HG02571 (cell line): ENCODE data around the gene SLC8A2.
"Not testable (repeated sequence)": the region's sequence is repeated elsewhere in the genome, so short reads cannot be mapped to it uniquely, and the experiment has no call there.

Source experiments
- ATAC-seq: cut with Tn5 transposase; IDR thresholded peaks from one replicate; pipeline ENCODE4 v1.9.1; 2021; ENCODE audit warnings: mild to moderate bottlenecking, moderate library complexity; ENCODE audit not compliant: unreplicated experiment

The SLC8A2 gene

DNA sequence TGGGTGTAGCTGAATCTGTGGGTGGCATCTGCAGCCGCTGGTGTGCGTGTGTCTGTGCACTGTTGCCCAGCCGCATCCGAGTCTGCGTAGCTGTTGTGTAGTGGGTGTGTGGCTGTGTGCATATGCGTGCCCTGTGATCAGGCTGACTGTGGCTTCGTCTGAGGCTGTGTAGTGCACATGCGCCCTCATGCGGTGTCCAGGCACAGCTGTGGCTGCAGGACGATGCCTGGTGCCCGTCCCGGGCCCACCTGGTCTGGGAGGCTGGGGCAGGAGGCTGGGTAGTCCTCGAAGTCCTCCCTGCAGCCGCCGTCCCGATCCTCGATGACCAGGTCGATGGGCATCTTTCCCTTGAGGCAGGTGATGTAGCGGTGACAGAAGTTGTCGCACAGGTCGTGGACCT, 57.2 kb downstream of the SLC8A2 start:
- no peak for ATAC-seq

DNA sequence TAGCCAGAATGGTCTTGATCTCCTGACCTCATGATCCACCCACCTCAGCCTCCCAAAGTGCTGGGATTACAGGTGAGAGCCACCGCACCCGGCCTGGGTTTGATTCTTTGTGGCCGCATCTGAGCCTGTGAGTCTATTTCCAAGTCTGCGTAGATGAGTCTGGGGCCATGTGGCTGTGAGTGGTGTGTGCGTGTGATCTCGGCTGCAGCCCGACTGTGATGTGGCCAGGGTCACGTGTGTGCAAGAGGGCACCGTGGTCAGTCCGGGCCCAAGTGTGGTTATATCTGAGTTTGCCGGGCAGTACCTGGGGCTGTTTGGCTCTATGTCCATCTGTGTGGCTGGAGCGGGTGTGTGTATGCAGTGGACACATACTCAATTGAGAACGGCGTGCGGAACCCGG, 57.8 kb downstream of the SLC8A2 start:
- no peak for ATAC-seq

DNA sequence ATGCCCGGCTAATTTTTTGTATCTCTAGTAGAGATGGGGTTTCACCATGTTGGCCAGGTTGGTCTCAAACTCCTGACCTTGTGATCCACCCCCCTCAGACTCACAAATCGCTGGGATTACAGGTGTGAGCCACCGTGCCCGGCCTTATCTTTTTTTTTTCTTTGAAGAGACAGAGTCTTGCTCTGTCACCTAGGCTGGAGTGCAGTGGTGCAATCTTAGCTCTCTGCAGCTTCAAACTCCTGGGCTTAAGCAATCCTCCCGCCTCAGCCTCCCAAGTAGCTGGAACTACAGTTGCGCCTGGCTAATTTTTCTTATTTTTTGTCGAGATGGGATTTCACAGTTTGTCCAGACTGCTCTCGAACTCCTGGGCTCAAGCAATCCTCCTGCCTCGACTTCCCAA, 60.0 kb downstream of the SLC8A2 start:
- ATAC-seq, result not testable (repeated sequence)

DNA sequence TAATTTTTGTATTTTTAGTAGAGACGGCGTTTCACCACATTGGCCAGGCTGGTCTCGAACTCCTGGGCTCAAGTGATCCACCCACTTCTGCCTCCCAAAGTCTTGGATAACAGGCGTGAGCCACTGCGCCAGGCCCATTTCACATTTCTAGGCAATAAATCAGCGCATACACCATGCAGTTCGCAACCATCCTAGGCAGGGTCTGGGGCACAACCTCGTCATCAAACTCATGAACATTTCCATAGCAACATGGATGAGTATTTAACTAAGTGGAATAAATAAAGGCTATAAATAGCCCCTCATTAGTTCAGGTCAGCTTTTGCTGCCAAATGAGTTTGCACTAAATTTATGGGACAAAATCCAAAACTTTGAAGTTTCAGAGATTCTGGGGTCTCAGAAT, 60.6 kb downstream of the SLC8A2 start:
- ATAC-seq, result no peak

DNA sequence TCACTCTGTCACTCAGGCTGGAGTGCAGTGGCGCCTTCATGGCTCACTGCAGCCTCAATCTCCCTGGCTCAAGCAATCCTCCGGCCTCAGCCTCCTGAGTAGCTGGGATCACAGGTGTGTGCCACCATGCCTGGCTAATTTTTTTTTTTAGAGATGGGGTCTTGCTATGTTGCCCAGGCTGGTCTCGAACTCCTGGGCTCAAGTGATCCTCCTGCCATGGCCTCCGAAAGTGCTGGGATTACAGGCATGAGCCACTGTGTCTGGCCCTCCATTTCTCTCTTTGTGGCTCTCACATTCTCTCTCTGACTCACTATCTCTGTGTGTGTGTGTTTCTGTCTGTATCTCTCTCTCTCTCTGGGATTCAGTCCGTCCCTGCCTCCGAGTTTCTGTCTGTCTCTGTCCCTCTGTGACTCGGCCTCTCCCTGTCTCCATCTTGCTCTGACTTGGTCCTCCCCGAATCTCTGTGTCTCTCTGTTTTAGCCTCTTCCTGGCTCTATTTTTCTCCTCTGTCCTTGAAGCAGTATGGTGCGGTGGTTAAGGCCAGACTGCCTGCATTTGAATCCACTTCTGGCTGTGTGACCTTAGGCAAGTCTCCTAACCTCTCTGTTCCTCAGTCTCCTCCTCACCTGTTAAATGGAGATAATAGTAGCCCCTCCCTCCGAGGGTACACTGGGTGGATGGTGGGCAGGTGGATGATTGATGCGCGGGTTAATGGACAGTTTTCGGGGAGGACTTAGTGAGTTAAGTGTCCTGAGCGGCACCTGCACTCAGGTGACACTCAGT, 63.3 kb downstream of the SLC8A2 start:
- no peak for ATAC-seq

- no peak for ATAC-seq
These were observed 64.3 kb downstream of the SLC8A2 start for GRCh38 chr19:47407417-47407774.

- ATAC-seq, result no peak
These were observed 64.8 kb downstream of the SLC8A2 start for GRCh38 chr19:47406711-47407416.

GRCh38 chr19:47405854-47406417, 65.8 kb downstream of the SLC8A2 start:
- ATAC-seq, result no peak

- ATAC-seq, result no peak
These were observed 66.5 kb downstream of the SLC8A2 start for GRCh38 chr19:47405197-47405550.

DNA sequence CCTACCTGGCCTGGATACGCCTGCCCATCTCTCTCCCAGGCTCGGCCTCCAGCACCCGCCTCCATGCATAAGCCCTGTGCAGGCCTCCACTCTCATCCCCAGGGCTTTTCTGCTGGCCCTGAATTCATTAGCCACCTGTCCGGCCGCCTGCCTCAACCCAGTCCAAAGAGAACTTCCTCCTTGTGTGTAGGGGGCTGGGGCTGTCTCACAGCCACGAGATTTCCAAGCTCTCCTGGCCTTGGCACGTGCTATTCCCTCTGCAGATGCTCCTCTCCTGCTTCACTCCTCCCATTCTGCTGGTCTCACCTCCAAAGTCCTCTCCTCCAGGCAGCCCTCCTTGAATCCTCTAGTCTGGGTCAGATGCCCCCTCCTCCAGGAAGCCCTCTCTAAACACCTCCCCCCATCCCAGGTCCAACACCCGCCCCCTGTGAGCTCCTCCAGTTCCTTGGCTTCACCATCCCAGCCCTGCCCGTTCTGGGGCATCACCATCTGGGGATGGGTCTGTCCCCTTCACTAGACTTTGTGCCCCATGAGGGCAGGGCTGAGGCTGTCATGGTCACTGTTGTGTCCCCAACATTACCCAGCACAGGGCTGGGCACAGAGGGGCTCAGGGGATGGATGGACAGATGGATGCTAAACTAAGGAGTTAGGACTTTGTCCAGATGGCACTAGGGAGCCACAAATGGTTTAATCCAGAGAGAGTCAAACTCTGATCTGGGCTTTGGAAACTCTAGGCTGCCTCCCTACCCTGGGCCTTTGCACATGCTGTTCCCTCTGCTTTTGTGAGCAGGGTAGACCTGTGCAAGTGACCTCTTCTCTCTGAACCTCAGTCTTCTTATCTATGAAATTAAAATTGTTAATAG, 67.1 kb downstream of the SLC8A2 start:
- no peak for ATAC-seq

DNA sequence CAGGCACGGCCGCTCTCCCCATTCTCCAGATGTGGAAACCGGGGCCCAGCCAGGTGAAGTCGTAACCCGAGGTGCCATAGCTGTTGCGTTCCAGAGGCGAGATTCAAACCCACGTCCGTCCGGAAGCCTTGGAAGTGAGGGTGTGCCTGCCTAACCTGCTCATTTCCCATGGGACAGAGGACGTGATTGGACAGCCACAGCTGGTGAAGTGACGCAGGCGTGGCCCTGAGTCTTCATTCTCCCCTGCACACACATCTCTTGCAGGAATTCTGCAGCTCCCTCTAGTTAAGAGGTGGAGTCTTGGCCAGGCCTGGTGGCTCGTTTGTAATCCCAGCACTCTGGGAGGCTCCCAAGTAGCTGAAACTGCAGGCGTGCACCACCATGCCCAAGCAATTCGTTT, 69.2 kb downstream of the SLC8A2 start:
- ATAC-seq, result no peak

DNA sequence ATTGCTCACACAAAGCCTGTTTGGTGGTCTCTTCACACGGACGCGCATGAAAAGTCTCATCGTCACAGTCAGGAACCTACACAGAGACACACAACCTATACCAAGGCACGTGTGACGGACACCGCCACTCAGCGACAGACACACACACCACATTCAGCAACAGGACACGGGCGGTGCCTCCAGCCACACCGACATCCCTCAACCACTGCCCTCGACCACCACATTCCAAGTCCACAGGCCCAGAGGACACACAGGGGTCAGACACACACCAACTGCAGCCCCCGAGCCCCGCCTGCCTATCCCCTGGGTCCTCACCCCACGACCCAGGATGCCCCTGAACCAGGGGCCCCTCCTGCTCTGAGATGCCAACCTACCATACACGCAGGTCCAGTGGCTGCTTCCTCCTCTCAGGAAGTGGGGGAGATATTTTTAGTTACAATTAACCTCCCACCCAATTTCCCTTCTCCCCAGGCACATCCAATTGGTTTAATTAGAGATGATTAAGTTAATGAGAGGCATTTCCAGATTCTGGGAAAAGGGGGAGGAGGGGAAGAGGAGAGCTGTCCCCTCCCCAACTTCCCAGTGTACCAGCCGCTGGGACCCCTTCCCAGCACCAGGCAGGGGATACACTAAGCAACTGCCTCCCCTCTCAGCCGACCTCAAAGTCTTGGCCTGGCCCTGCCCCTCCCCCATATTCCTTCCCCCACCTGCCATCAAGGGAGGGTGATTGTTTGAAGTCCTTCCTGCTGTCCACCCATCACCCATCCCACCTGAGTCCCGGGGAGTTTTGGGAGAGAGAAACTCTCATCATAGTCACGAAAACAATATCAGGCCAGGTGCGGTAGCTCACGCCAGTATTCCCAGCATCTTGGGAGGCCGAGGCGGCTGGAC, 72.7 kb downstream of the SLC8A2 start:
- ATAC-seq, result no peak

- no peak for ATAC-seq
These were observed 80.0 kb downstream of the SLC8A2 start for GRCh38 chr19:47391510-47392223.

DNA sequence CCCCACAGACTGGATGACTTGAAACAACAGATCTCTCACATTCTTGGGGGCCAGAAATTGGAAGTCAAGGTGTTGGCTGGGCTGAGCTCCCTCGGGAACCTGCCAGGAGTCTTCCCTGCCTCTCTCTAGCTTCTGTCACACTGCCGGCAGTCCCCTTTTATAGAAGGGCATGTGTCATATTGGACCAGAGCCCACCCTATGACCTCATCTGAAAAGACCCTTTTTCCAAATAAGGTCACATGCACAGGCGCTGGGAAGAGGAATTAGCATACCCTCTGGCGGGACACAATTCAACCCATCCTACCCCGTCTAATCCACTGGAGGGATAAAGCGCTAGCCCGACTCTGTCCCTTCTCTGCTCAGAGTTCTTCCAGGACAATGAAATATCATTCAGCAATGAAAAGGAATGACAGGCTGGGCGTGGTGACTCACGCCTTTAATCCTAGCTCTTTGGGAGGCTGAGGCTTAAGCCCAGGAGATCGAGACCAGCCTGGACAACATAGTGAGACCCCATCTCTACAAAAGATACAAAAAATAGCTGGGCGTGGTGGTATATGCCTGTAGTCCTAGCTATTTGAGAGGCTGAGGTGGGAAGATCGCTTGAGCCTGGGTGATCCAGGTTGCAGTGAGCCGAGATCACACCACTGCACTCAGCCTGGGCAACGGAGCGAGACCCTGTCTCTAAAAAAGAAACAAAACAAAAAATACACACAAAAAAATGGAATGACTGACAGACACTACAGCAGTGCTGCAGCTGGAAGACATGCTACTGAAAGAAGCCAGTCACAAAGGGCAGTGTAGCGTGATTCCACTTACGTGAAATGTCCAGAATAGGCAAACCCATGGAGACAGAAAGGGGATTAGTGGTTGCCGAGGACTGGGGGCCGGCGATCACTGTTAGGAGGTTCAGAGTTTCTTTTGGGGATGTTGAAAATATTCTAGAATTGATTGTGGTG, 80.9 kb downstream of the SLC8A2 start:
- ATAC-seq, result no peak

DNA sequence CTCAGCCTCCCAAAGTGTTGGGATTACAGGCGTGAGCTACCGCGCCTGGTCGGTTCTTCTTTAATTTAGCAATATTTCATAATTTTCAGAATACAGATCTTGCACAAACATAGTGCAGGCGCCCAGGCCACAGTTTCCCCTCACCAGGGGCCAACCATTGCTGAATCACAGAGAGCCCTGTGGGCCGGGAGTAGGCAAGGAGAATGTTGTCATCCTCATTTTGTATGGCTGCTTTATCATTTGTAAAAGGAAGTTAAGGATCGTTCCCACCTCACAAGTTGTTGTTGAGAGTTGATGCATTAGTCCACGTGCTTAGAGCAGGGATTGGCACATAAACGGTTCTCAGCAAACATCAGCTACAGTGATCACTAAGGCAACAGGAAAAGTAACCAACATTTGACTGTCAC, 82.5 kb downstream of the SLC8A2 start:
- no peak for ATAC-seq

DNA sequence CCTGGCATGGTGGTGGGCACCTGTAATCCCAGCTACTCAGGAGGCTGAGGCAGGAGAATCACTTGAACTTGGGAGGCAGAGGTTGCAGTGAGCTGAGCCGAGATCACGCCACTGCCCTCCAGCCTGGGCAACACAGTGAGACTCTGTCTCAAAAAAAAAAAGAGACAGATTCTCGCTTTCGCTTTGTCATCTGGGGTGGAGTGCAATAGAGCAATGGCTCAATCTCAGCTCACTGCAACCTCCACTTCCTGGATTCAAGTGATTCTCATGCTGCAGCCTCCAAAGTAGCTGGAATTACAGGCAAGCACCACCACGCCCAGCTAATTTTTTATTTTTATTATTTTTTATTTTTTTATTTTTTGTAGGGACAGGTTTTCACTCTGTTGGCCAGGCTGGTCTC, 83.0 kb downstream of the SLC8A2 start:
- ATAC-seq, result not testable (repeated sequence)

DNA sequence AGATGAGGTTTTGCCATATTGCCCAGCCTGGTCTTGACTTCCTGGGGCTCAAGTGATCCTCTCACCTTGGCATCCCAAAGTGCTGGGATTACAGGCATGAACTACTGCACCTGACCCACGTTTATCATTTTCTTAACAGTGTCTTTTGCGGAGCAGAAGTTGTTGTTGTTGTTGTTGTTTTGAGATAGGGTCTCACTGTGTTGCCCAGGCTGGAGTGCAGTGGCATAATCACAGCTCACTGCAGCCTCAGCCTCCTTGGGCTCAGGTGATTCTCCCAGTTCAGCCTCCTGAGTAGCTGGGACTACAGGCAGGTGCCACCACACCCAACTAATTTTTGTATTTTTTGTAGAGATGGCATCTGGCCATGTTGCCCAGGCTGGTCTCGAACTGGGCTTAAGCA, 84.1 kb downstream of the SLC8A2 start:
- ATAC-seq, result not testable (repeated sequence)

- not testable (repeated sequence) for ATAC-seq
These were observed 85.1 kb downstream of the SLC8A2 start for GRCh38 chr19:47386582-47386981.

GRCh38 chr19:47384533-47384932, 87.2 kb downstream of the SLC8A2 start:
- ATAC-seq, result not testable (repeated sequence)
